Superior temporal gyrus (tissue), 1 donor: ENCODE measurements around the gene SEMA6A.
A peak's percentile ranks its signal among the peaks of the same experiment; 100 is the strongest.

ENCODE experiments used
- DNase-seq: peaks from one replicate; pipeline ENCODE4 v3.0.0-alpha.2; 2016; ENCODE audit errors: extremely low spot score

SEMA6A gene, protein sequence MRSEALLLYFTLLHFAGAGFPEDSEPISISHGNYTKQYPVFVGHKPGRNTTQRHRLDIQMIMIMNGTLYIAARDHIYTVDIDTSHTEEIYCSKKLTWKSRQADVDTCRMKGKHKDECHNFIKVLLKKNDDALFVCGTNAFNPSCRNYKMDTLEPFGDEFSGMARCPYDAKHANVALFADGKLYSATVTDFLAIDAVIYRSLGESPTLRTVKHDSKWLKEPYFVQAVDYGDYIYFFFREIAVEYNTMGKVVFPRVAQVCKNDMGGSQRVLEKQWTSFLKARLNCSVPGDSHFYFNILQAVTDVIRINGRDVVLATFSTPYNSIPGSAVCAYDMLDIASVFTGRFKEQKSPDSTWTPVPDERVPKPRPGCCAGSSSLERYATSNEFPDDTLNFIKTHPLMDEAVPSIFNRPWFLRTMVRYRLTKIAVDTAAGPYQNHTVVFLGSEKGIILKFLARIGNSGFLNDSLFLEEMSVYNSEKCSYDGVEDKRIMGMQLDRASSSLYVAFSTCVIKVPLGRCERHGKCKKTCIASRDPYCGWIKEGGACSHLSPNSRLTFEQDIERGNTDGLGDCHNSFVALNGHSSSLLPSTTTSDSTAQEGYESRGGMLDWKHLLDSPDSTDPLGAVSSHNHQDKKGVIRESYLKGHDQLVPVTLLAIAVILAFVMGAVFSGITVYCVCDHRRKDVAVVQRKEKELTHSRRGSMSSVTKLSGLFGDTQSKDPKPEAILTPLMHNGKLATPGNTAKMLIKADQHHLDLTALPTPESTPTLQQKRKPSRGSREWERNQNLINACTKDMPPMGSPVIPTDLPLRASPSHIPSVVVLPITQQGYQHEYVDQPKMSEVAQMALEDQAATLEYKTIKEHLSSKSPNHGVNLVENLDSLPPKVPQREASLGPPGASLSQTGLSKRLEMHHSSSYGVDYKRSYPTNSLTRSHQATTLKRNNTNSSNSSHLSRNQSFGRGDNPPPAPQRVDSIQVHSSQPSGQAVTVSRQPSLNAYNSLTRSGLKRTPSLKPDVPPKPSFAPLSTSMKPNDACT

DNA sequence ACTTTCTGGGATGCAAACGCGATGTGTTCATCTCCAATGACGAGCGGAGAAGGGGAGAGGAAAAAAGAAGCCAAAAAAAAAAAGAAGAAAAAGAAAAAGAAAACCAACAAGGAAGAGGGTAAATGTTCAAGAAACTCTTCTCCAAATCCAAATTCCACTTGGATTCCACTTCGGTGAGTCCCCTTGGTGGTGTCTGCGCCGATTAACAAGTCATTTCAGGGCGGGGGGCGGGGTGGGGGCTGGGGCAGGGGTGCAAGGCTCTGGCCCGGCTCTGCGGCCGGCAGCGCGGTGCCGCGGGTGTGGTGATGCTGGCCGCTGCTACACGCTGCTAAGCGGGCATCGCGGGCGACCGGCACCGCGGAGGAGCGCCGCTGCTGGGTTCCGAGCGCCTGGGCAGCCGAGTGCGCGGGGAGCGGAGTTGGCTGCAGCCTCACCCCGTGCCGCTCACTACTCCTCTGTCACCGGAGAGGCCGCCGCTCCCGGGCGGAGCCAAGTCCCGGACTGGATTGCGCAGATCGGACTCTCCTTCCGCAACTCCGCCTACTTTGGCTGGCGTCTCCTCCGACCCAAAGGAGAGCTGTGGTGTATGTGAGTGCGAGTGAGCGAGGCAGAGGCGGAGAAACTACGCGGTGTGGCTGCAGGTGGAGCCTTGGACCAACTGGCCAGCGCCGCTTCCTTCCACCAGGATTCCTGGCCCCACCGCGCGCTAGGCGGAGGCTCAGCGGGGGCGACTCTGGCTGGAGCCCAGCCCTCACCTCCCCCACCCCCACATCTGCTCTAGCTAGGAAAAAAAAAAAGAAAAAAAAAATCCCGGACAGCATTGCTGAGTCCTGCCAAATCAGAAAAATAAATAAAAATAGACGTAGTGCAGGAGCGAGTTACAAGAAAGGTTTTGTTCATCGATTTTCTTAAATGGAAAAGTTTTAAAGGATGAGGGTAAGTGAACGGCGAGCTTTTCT, at the start of gene SEMA6A:
SEMA6A (minus strand) TSS at position 457 of the 959 bp plus-strand sequence. CDS start 69,879 bp downstream, outside the sequence.
- peak; percentile 94 for DNase-seq

DNA sequence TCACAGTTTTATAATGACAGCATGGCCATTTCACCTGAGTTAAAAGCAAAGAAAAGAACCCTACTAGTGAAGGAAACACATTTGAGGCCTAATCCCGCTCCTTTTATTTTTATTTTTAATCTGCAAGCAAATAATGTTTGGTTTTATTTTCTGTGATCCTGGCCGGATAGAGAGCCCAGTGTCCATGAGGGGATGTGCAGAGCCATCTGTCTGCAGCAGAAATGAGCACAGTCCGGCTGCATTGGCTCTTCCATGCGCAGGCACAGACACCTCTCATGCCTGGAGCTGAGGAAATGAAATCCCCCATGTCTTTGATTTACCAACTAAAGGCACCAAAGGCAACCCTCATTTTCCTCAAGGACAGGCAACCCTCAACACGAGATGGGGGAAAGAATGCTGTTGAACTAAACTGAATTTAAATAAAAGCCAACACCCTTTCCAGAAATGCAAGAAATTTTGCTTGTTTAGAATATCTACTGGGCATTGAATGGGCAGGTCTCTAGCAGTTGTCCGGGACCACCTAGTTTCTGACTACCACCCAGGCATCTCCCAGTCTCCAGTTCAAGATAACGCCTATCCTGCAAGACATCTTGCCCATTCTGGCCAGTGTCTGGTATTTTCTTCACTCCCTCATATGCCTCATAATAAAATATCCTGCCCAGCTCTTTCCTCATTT, 47.9 kb upstream of the SEMA6A start:
- peak; percentile 70 for DNase-seq

DNA sequence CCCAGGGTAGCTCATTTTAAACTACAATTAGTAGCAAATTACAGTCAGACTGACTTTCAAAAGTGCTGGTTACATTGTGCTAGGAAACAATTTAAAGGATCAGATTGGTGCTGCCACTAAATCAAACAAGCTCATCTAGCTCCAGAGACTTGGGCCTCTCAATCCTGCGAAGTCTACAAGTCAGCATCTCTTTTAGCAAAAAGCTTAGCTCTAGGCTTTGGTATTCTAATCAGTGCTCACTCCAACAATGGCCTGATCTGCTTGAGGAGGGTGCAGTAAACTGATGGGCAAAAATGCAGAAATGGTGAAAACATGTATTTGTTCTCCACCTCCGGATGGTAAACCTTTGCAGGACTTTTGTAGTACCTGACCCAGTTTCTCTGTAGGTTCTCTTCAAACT, 47.0 kb upstream of the SEMA6A start:
- DNase-seq: no peak

DNA sequence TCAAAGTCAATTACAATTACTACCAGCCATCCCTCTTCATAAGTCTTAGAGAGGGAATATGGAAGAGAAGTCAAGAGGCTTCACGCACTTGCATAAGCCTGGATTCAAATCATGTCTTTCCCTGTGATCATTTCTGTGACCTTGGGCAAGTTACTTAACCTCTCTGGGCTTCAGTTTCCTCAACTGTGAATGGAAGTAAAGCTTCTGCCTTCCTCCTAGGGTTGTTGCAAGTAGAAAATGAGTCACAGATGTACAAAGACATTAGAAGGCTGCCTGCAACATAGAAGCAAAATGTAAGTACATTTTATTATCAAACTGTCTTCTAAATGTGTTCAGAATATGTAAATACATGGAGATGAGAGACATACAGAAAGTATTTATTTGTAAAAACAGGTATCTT, 42.3 kb upstream of the SEMA6A start:
- DNase-seq: no peak

DNA sequence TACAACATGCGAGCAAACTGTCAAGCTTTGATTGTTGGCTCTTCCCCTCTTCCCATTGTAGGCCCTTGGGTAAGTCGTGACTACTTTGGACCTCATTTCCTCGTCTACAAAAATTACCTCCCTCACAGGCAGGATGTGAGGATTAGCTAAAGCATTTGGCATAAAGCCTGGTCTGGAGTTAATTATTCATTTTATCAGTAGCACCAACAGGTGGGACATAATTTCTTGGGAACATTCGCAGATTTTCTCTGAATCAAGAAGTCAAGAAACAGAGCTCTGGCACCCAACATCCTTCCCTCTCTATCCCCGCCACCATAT, 39.9 kb upstream of the SEMA6A start:
- no peak for DNase-seq

DNA sequence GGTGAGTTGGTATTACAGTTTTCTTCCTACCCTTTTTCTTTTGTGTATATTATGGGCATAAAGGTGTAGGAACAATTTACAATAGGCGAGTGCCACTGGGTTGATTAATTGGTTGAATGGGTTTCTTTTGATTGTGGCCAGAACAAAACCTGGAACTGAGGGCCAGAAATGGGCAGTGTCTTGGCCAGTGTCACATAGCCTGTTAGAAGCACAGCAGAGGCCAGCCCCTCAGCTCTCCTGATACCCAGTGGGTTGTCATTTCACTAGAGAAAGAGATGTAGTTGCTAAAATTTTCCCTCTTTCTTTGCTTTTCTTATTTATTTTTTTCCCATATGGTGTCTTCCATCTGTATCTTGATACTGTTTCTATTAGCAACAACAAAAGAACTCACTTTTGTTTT, 38.8 kb upstream of the SEMA6A start:
- DNase-seq: no peak

DNA sequence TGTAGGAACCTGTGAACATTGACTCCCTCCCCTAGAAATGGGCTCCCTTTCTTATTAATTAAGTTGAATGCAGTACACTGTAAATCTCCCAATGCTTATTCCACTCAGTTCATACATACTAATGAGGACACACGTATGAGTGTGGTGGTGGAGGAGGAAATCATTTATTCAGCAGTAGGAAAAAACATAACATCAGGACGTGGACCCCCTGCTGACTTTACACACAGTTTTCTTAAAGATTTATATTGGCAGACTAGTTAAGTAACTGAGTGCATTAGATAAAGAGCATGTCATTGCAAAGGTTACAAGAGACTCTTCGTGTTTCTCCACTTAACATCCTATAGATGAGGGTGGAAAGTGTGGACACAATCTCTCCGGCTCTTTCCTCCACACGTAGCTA, 37.8 kb upstream of the SEMA6A start:
- no peak for DNase-seq

DNA sequence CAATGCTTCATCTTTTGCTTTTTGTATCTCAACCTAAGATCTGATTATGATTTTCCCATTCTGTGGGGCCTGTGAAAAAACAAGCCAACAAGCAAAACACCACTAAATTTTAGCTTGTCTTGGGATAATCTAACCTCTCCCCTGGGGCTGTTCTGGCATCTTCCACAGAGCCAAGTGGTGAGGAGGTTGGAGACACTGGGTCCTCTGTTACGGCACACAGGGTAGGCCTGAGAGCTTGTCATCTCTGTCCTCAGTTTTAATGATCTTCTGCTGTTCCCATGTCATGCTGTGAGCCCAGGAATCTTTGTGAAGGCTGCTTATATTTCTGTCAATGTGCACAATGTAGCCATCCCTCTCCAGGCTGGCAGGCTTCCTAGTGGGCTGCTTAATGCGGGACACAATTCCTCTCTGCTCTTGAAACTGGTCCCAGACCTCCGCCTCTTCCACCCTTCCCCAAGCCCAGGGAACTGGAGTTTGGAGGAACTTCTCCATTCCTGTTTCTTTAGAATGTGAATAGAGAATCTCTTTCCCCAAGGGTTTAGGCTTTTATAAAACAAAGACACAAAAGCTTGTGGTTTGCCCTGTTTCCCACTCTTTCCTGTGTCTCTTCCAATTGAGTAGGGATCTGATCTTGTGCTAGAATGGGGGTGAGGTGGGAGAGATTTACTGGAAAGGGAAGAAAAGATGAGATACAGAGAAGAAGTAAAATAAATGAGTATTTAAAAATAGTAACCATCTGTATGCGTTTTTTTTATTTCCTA, 30.9 kb upstream of the SEMA6A start:
- no peak for DNase-seq

DNA sequence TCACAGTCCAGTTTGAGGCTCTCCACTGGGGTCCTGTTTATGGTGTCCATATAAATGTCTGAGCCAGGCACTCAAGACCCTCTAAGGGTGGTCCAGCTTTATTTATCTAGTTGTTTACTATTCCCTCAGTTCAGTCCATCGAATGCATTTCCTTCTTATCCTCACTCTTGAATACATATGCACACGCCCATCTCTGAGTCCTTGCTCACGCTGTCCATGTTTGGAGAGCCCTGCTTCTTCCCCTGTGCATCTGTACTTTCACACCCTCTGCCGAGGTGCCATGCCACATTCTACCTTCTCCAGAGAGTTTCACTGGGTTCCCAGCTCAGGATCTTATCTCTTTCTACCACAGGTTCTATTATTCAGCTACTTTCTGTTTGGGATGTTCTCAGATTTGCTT, 30.2 kb upstream of the SEMA6A start:
- no peak for DNase-seq

DNA sequence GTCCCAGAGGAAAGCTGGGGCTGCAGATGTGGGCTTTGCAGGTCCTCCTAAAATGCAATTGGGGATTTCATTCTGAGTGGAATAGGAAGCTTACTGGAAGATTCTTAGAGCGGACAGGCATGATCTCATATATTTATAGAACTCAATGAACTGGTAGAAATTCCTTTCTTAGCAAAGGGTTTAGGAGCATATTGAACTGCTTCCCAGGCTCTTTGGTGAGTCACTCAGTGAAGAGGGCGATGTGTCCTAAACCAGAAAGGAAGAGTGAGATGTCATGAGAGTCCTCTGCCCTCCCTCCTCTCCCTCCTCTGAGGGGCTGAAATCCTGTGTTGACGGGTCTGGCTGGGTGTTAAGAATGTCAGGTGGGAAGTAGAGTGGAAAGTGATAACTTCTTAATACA, 26.3 kb upstream of the SEMA6A start:
- no peak for DNase-seq

DNA sequence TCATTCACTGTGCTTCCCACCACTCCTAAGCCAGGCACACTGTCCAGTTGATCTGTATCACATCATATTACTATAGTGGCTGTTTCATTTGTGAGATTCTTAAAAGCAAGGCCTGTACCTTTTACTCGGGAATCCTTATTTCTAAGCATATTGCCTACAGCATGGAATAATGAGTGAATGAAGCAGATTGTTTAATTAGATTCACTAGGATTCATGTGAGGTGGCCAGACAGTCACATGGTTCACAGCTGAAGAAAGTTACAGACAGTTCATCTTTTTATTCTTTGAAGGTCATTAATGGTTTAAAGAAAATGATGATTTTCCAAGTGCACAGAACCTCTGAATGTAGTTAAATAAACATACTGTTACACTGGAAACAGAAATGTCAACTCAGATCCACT, 24.3 kb upstream of the SEMA6A start:
- no peak for DNase-seq

DNA sequence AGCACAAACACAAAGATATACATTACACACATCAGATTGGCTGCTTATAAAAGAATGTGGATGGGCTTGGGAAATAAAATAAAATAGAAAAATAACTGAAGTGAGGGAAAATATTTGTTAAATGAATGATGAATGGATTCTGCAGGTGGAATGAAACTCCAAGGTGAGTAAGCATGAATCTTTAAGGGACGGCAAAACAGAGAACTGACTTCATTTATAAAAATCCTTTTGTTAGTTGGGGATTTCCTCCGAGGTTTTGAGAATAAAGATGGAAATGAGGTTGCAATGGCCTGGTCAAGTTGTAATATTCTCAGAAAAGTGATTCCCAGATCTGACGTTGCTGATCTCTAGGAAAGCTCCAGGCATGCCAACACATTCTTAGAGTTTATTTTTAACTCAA, 20.9 kb upstream of the SEMA6A start:
- DNase-seq: no peak

DNA sequence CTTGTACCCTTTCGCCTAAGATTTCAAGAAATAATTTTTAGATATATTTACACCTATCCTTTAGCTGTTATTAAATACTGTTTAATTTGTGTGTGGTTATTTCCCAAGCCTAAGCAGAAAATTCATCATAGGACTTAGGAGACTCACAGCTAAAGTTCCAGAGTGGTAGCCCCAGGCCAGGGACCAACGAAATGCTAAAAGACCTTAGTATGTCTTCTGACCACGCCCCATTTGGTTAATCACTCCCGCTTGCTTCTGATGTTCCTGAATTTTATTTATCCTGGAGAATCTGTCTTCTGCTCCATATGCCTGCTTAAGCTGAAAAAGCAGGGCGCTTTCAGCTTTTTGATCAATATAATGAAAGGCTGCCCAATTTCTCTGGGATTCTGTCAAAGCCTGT, 18.7 kb upstream of the SEMA6A start:
- DNase-seq: no peak

DNA sequence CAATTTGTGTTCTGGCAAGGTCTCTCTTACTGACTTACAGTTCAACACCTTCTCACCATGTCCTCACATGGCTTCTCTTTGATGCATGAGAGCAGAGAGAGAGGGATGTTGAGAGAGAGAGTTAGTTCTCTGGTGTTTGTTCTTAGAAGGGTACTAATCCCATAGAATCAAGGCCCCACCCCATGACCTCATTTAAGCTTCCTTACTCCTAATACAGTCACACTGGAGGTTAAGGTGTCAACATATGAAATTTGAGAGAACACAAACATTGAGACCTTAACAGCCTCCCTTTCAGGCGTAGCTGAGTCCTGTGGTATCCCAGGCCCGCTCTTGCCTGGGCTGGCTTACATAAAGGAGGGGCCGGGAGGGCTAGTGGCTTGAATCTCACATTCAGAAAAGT, 10.6 kb upstream of the SEMA6A start:
- no peak for DNase-seq

DNA sequence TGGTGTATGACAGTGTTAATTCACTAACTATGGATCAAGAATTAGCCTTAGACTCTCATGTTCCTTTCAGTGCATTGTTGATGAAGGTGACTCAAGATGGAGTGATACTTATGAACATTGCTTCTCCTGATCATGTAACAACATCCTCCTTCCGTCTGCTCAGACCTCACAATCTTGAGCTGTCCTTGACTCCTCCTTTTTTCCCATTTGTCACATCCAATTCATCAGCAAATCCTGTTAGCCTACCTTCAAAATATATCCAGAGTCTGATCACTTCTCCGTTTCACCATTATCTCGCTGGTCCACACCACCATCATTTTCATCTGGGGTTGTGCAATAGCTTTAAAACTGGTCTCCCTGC, 9.2 kb upstream of the SEMA6A start:
- DNase-seq: no peak

DNA sequence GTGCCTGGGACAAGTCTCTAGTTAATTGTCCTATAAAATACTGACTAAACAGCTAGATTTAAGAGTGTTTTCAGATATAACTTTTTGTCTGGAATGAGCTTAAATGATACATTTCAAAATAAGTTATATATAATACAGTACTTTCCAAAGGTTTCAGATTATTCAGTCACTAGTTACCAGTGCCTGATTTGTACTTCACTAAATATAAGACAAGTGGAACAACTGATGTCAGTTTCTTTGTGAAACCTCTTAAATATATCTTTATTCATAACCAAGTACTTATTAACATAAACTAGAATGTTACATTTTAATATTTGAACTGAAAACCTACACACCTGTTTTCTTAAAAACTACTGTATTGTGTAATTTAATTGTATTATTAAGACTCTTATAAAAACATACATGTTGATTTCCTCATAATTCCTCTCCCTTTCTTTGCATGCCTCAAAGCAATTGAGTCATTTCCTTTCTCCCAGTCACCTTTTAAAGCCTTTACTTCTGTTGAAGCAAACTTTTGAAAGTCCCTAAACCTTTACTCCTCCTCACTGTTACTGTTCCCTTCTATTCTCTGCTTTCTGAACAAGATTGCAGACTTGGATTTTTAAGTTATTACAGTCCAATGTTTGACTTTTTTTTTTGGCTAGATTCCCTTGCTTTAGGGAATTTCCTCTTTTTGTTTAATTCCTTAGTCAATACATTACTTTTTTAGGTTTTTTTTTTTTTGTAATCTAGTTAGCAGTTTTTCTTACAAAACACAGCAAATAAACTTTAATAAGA, 8.7 kb upstream of the SEMA6A start:
- DNase-seq: no peak

DNA sequence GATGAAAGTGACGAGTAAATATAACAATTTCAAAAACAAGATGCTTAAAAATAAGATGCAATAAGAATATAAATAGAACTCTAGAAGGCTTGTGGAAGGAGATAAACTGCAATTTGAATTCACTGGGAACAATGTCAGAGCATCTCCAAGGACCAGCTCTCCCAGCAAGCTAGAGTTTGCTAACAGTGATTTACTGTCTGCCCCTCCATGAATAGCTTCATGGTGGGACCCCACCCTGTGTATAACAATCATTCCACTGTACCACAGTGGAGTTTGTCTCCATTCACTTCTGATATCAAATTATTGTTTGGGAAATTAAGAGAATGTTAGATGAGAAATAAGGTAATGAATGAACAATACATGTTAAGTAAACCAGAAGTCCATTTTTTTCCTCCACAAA, 7.3 kb upstream of the SEMA6A start:
- DNase-seq: no peak

DNA sequence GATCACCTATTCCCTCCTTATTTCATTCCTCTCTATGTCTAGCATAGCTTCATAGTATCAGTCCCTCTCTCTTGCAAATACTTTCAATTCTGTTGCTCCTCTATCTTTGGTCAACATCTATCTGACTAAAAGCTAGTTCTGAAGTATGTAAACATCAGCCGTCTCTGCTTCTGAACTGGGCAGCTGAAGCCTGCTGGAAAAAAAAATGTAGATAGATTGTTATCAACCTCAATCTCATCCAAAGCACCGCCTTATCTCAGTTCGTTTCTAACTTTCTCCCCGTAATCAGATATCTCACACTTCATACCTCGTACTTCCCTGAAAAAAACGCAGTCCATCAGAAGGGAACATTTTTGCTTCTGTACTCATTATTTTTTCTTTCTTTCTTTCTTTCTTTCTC, 4.5 kb upstream of the SEMA6A start:
- DNase-seq: no peak

DNA sequence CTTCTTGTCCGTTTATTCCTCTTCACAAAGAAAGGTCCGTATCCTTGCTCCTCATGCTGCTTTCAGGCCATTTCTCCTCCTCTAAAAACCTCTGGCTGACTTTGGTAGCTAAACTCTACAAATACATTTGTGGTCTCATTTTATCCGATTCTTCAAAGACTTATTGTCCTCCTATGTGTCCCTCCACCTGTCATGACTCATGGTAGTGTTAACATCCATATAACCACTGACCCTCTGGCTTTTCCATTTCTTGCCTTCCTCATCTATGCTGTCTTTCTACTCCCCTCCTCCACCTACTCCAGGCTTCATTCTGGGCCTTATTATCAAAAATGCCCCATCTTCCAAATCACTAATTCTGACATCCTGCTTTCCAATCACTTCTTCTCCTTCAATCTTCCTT, 4.1 kb upstream of the SEMA6A start:
- no peak for DNase-seq
